ENCODE data around the gene CDC42EP3. TPM values are rescaled to one million over a fixed set of nuclear protein-coding genes. Genes with fewer than 3 reads are reported as not detected.

Gene CDC42EP3
- total RNA-seq, 4 donors from 2014 or later = 9.0 to 38.0 (median 23.5) TPM

- H3K27ac ChIP-seq = no peak overlapping the region
- 81% methylated on average over 3 of the region's 3 CpGs for WGBS
Measured at GRCh38 chr2:37683241-37683640, 11.8 kb upstream of the CDC42EP3 start.

GRCh38 chr2:37682473-37682872 lies 11.0 kb upstream of the CDC42EP3 start:
- 91% methylated on average over 4 of the region's 4 CpGs for WGBS
- Histone ChIP-seq H3K27me3 (no peaks in the 10 kb centered on the region), H3K9me3 (no peaks in the 10 kb centered on the region), H3K4me1 (no peaks in the 10 kb centered on the region), H3K4me3 (no peak overlapping the region), H3K27ac (no peak overlapping the region), H3K36me3 (no peaks in the 10 kb centered on the region)
- no peak for DNase-seq (ENCODE audit: low spot score in 2 of 2)
- no peak for TF ChIP-seq EP300 (IDR thresholded peaks at IDR 0.05)
- no peak for TF ChIP-seq POLR2A (IDR thresholded peaks at IDR 0.05)
- TF ChIP-seq CTCF (IDR thresholded peaks at IDR 0.05) = no peak
- TF ChIP-seq POLR2AphosphoS5 (IDR thresholded peaks at IDR 0.05) = no peak

More at GRCh38 chr2:37683241-37683640, 11.8 kb upstream of the CDC42EP3 start:
- H3K27me3 ChIP-seq = no peaks in the 10 kb centered on the region
- H3K9me3 ChIP-seq = no peaks in the 10 kb centered on the region
- no peaks in the 10 kb centered on the region for H3K36me3 ChIP-seq
- no peak for DNase-seq (ENCODE audit: low spot score in 2 of 2)
- TF ChIP-seq CTCF (IDR thresholded peaks at IDR 0.05) (no peak), EP300 (IDR thresholded peaks at IDR 0.05) (no peak), POLR2A (IDR thresholded peaks at IDR 0.05) (no peak)
- H3K4me3 ChIP-seq = no peak overlapping the region
- no peaks in the 10 kb centered on the region for H3K4me1 ChIP-seq

GRCh38 chr2:37681587-37681986 lies 10.1 kb upstream of the CDC42EP3 start:
- H3K27ac ChIP-seq = no peak overlapping the region
- no peak for DNase-seq (ENCODE audit: low spot score in 2 of 2)
- no peaks in the 10 kb centered on the region for H3K27me3 ChIP-seq
- no peaks in the 10 kb centered on the region for H3K36me3 ChIP-seq
- no peak for TF ChIP-seq POLR2AphosphoS5 (IDR thresholded peaks at IDR 0.05)
- no peak for TF ChIP-seq EP300 (IDR thresholded peaks at IDR 0.05)
- no peak for TF ChIP-seq CTCF (IDR thresholded peaks at IDR 0.05)
- no peak for TF ChIP-seq POLR2A (IDR thresholded peaks at IDR 0.05)
- no peaks in the 10 kb centered on the region for H3K4me1 ChIP-seq
- no peak overlapping the region for H3K4me3 ChIP-seq
- no peaks in the 10 kb centered on the region for H3K9me3 ChIP-seq
- WGBS = 100% methylated on average over 1 of the region's 1 CpG

- DNase-seq (ENCODE audit: low spot score in 2 of 2) = no peak
- Histone ChIP-seq H3K4me3 (no peak overlapping the region), H3K27ac (no peak overlapping the region), H3K9me3 (no peaks in the 10 kb centered on the region), H3K36me3 (no peaks in the 10 kb centered on the region), H3K27me3 (no peaks in the 10 kb centered on the region), H3K4me1 (peaks cover 3% of the 10 kb centered on the region)
- WGBS = 68% methylated on average over 2 of the region's 2 CpGs
- TF ChIP-seq POLR2AphosphoS5 (IDR thresholded peaks at IDR 0.05) = no peak
- no peak for TF ChIP-seq EP300 (IDR thresholded peaks at IDR 0.05)
- TF ChIP-seq CTCF (IDR thresholded peaks at IDR 0.05) = no peak
- TF ChIP-seq POLR2A (IDR thresholded peaks at IDR 0.05) = no peak
Measured at GRCh38 chr2:37679072-37679695, 7.7 kb upstream of the CDC42EP3 start.

GRCh38 chr2:37676274-37676673 lies 4.8 kb upstream of the CDC42EP3 start:
- Histone ChIP-seq H3K27me3 (no peaks in the 10 kb centered on the region), H3K4me3 (no peak overlapping the region), H3K9me3 (no peaks in the 10 kb centered on the region), H3K4me1 (peaks cover 13% of the 10 kb centered on the region), H3K27ac (no peak overlapping the region), H3K36me3 (no peaks in the 10 kb centered on the region)
- 58% methylated on average over 1 of the region's 1 CpG for WGBS
- TF ChIP-seq POLR2AphosphoS5 (IDR thresholded peaks at IDR 0.05) (no peak), EP300 (IDR thresholded peaks at IDR 0.05) (no peak), POLR2A (IDR thresholded peaks at IDR 0.05) (no peak), CTCF (IDR thresholded peaks at IDR 0.05) (no peak)
- no peak for DNase-seq (ENCODE audit: low spot score in 2 of 2)
